Measurements from ENCODE around the gene BDH1. TPM values are rescaled to one million over a fixed set of nuclear protein-coding genes. Genes with fewer than 3 reads are reported as not detected.
"Not testable (repeated sequence)": the region's sequence is repeated elsewhere in the genome, so short reads cannot be mapped to it uniquely, and the experiment has no call there.

The BDH1 gene
- total and polyA plus RNA-seq, 2 experiments from 2014 or later = 61.8 to 62.9 TPM

- Histone ChIP-seq H4K20me1 (ENCODE audit: insufficient read depth, poor library complexity, severe bottlenecking) (no peaks in the 10 kb centered on the region), H3K4me1 (ENCODE audit: insufficient read depth) (peaks cover 36% of the 10 kb centered on the region), H3K36me3 (replicated peaks; ENCODE audit: insufficient read depth, low read depth) (no peaks in the 10 kb centered on the region), H3K79me2 (no peaks in the 10 kb centered on the region), H3K27ac (peak overlapping the region; percentile 71), H3K9me3 (ENCODE audit: low read depth) (no peaks in the 10 kb centered on the region), H3K4me3 (no peak overlapping the region), H3K27me3 (no peaks in the 10 kb centered on the region), H2AFZ (no peak overlapping the region), H3K4me2 (peak overlapping the region; percentile 46), H3K9me2 (replicated peaks; ENCODE audit: insufficient read depth) (no peaks in the 10 kb centered on the region)
- TF ChIP-seq EZH2 (IDR thresholded peaks at IDR 0.05; ENCODE audit: borderline replicate concordance) (no peak), CTCF (IDR thresholded peaks at IDR 0.05; ENCODE audit: poor library complexity) (no peak)
- WGBS (ENCODE audit: low lambda C conversion rate, missing lambda C conversion rate) = 54% methylated on average over 6 of the region's 6 CpGs
- no peak for DNase-seq (ENCODE audit: low spot score)
These were observed 17.4 kb upstream of the BDH1 start for GRCh38 chr3:197573048-197573767.

- Histone ChIP-seq H3K27ac (peak overlapping the region; percentile 71), H3K4me1 (ENCODE audit: insufficient read depth) (peaks cover 36% of the 10 kb centered on the region), H3K4me2 (peak overlapping the region; percentile 46)
- not testable (repeated sequence) for H2AFZ ChIP-seq; H3K79me2 ChIP-seq; H3K36me3 ChIP-seq (replicated peaks; ENCODE audit: insufficient read depth, low read depth); H3K9me3 ChIP-seq (ENCODE audit: low read depth); H4K20me1 ChIP-seq (ENCODE audit: insufficient read depth, poor library complexity, severe bottlenecking); DNase-seq (ENCODE audit: low spot score); H3K9me2 ChIP-seq (replicated peaks; ENCODE audit: insufficient read depth); H3K27me3 ChIP-seq; H3K4me3 ChIP-seq
These were observed 16.1 kb upstream of the BDH1 start for GRCh38 chr3:197571880-197572172.

DNA sequence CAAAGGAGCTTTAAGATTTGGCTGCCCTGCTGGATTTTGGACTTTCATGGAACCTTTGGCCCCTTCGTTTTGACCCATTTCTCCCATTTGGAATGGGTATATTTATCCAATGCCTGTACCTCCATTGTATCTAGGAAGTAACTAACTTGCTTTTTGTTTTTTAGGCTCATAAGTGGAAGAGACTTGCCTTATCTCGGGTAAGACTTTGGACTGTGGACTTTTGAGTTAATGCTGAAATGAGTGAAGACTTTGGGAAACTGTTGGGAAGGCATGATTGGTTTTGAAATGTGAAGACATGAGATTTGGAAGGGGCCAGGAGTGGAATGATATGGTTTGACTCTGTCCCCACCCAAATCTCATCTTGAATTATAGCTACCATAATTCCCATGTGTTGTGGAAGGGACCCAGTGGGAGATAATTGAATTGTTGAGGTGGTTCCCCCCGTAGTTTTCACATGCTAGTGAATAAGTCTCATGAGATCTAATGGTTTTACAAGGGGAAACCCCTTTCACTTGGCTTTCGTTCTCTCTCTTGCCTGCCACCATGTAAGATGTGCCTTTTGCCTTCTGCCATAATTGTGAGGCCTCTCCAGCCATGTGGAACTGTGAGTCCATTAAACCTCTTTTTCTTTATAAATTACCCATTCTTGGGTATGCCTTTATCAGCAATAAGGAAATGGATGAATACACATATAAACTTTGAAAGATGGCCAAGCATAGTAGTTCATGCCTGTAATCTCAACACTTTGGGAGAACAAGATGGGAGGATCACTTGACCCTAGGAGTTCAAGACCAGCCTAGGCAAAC lies 15.5 kb upstream of the BDH1 start:
- peak overlapping the region; percentile 71 for H3K27ac ChIP-seq
- H3K27me3 ChIP-seq; H4K20me1 ChIP-seq (ENCODE audit: insufficient read depth, poor library complexity, severe bottlenecking); DNase-seq (ENCODE audit: low spot score); H3K9me2 ChIP-seq (replicated peaks; ENCODE audit: insufficient read depth); H3K36me3 ChIP-seq (replicated peaks; ENCODE audit: insufficient read depth, low read depth); H3K4me3 ChIP-seq; H2AFZ ChIP-seq; H3K79me2 ChIP-seq; H3K9me3 ChIP-seq (ENCODE audit: low read depth): not testable (repeated sequence)
- peaks cover 36% of the 10 kb centered on the region for H3K4me1 ChIP-seq (ENCODE audit: insufficient read depth)
- WGBS (ENCODE audit: low lambda C conversion rate, missing lambda C conversion rate) = 82% methylated on average over 4 of the region's 4 CpGs
- peak overlapping the region; percentile 46 for H3K4me2 ChIP-seq

GRCh38 chr3:197569433-197569832 lies 13.7 kb upstream of the BDH1 start:
- not testable (repeated sequence) for H3K9me2 ChIP-seq (replicated peaks; ENCODE audit: insufficient read depth); H2AFZ ChIP-seq; H3K79me2 ChIP-seq; H3K36me3 ChIP-seq (replicated peaks; ENCODE audit: insufficient read depth, low read depth); H3K4me2 ChIP-seq; DNase-seq (ENCODE audit: low spot score); H3K27ac ChIP-seq; H3K4me3 ChIP-seq; H3K27me3 ChIP-seq; H4K20me1 ChIP-seq (ENCODE audit: insufficient read depth, poor library complexity, severe bottlenecking); H3K9me3 ChIP-seq (ENCODE audit: low read depth)
- 87% methylated on average over 2 of the region's 2 CpGs for WGBS (ENCODE audit: low lambda C conversion rate, missing lambda C conversion rate)
- peaks cover 23% of the 10 kb centered on the region for H3K4me1 ChIP-seq (ENCODE audit: insufficient read depth)

GRCh38 chr3:197567904-197568681 lies 12.3 kb upstream of the BDH1 start:
- H3K4me2 ChIP-seq = no peak overlapping the region
- no peaks in the 10 kb centered on the region for H3K79me2 ChIP-seq
- H2AFZ ChIP-seq = no peak overlapping the region
- H3K4me3 ChIP-seq = no peak overlapping the region
- H3K36me3 ChIP-seq (replicated peaks; ENCODE audit: insufficient read depth, low read depth) = no peaks in the 10 kb centered on the region
- no peak for DNase-seq (ENCODE audit: low spot score)
- H3K9me2 ChIP-seq (replicated peaks; ENCODE audit: insufficient read depth) = no peaks in the 10 kb centered on the region
- no peaks in the 10 kb centered on the region for H3K27me3 ChIP-seq
- H4K20me1 ChIP-seq (ENCODE audit: insufficient read depth, poor library complexity, severe bottlenecking) = no peaks in the 10 kb centered on the region
- TF ChIP-seq EZH2phosphoT487 (IDR thresholded peaks at IDR 0.05; ENCODE audit: low read depth, severe bottlenecking, unreplicated experiment) (no peak), EZH2 (IDR thresholded peaks at IDR 0.05; ENCODE audit: borderline replicate concordance) (no peak), CTCF (IDR thresholded peaks at IDR 0.05; ENCODE audit: poor library complexity) (no peak)
- peaks cover 10% of the 10 kb centered on the region for H3K4me1 ChIP-seq (ENCODE audit: insufficient read depth)
- 56% methylated on average over 6 of the region's 6 CpGs for WGBS (ENCODE audit: low lambda C conversion rate, missing lambda C conversion rate)
- peaks cover 11% of the 10 kb centered on the region for H3K9me3 ChIP-seq (ENCODE audit: low read depth)
- H3K27ac ChIP-seq = no peak overlapping the region

- not testable (repeated sequence) for H3K9me2 ChIP-seq (replicated peaks; ENCODE audit: insufficient read depth); H3K36me3 ChIP-seq (replicated peaks; ENCODE audit: insufficient read depth, low read depth); H3K4me2 ChIP-seq; H3K4me1 ChIP-seq (ENCODE audit: insufficient read depth); H3K27ac ChIP-seq; H3K27me3 ChIP-seq; H3K4me3 ChIP-seq; H3K79me2 ChIP-seq; H2AFZ ChIP-seq; DNase-seq (ENCODE audit: low spot score); H4K20me1 ChIP-seq (ENCODE audit: insufficient read depth, poor library complexity, severe bottlenecking)
- H3K9me3 ChIP-seq (ENCODE audit: low read depth) = peaks cover 12% of the 10 kb centered on the region
These were observed 10.4 kb upstream of the BDH1 start for GRCh38 chr3:197566155-197566554.

Measured in hepatocyte (in vitro differentiated cells).